GM12872 (cell line): ENCODE results near the gene NTM.

Source experiments
- CTCF ChIP-seq: IDR thresholded peaks from 3 replicates; pipeline ENCODE4 v1.5.1; 2011; ENCODE audit warnings: low read depth, mild to moderate bottlenecking, low read length, moderate library complexity; ENCODE audit not compliant: insufficient read depth

NTM gene

GRCh38 chr11:131764126-131764525 lies 393.7 kb downstream of the NTM start:
- TF ChIP-seq CTCF, result no peak

- no peak for TF ChIP-seq CTCF
Measured at GRCh38 chr11:131764649-131765048, 394.2 kb downstream of the NTM start.

GRCh38 chr11:131766637-131767036 lies 396.2 kb downstream of the NTM start:
- TF ChIP-seq CTCF, result no peak

GRCh38 chr11:131767421-131767820 lies 397.0 kb downstream of the NTM start:
- TF ChIP-seq CTCF, result no peak

GRCh38 chr11:131770801-131771200 lies 400.4 kb downstream of the NTM start:
- no peak for TF ChIP-seq CTCF

GRCh38 chr11:131771471-131771870 lies 401.1 kb downstream of the NTM start:
- TF ChIP-seq CTCF, result no peak

- TF ChIP-seq CTCF, result no peak
Measured at GRCh38 chr11:131773626-131774025, 403.2 kb downstream of the NTM start.

- TF ChIP-seq CTCF, result no peak
Measured at GRCh38 chr11:131776211-131776610, 405.8 kb downstream of the NTM start.
